ENCODE results near the gene PTGDS. TPM values are rescaled to one million over a fixed set of nuclear protein-coding genes. Genes with fewer than 3 reads are reported as not detected.

PTGDS gene
- total and polyA plus RNA-seq, 9 of the 15 experiments (the other 6 are each of a cell fraction or from before 2014, with no cell fraction given), result 0.46 to 7.1 (median 2.0) TPM

DNA sequence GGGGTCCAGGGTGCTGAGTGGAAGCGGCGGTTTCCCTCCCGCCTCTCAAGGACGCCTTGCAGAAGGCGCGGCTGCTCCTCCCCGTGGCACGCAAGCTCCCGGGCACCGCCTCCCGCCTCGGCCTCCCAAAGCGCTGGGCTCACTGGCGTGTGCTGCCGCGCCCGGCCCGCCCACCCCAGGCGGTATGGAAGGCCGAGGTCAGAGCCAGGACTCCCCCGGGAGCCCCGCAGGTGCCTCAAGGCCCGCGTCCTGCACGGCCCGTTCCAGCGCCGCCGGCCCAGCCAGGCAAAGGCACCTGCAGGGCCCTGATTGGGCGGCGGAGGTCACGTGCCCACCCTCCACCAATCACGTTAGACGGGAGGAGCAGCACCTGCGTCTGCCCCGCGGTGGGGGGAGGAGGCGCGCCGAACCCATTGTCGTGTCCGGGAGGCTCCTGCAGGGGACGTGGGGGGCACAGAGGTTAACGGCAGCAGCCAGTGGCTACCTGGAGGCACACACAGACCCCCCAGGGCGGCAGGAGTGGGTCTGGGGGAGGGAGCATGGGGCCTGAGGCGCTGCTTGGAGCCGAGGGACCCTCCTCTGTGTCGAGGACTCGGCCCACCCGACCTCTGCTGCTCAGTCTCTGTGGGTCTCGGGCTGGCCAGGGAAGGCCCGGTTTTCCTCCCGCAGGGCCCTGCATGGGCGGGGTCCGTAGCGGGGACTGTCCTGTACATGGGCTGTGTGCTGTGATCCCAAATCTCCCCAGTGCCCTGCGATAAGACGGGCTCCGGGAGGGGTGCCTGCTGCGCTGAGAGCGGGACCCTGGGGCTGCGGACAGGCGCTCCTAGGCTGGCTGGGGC is 27.3 kb upstream of the PTGDS start (continued):
- TF ChIP-seq RBM14 (IDR thresholded peaks at IDR 0.05; ENCODE audit: borderline replicate concordance, insufficient read depth, low read depth, low read length) (no peak), CCNT2 (IDR thresholded peaks at IDR 0.05; ENCODE audit: borderline replicate concordance, extremely low read depth, insufficient read length, low read depth, low read length) (peak; percentile 15), PURB (CRISPR knock-in tag; IDR thresholded peaks at IDR 0.05; ENCODE audit: low read depth) (no peak), ZNF253 (CRISPR knock-in tag; conservative IDR thresholded peaks at IDR 0.05) (no peak), ZC3H11A (IDR thresholded peaks at IDR 0.05; ENCODE audit: low read depth, low read length) (no peak), ZNF584 (CRISPR knock-in tag; IDR thresholded peaks at IDR 0.05; ENCODE audit: low read depth) (no peak), PML (IDR thresholded peaks at IDR 0.05; ENCODE audit: low read length) (peak; percentile 26; the same call in 1 of the 2 replicates), EP400 (IDR thresholded peaks at IDR 0.05) (peak; percentile 71; the same call in 1 of the 2 replicates), RAD21 (CRISPR knock-in tag; conservative IDR thresholded peaks at IDR 0.05 in 1 of 2, IDR thresholded peaks at IDR 0.05 in 1 of 2) (no peak; a peak in 2 of 4 replicates), ZNF274 (IDR thresholded peaks at IDR 0.05; ENCODE audit: borderline replicate concordance, low read depth, low read length) (no peak), ZNF507 (tag; conservative IDR thresholded peaks at IDR 0.05) (no peak), BRCA1 (IDR thresholded peaks at IDR 0.05) (no peak), BRCA1 (CRISPR knock-in tag; IDR thresholded peaks at IDR 0.05) (no peak), MEF2D (tag; conservative IDR thresholded peaks at IDR 0.05; ENCODE audit: low read depth) (no peak), PYGO2 (tag; IDR thresholded peaks at IDR 0.05) (no peak), GTF2F1 (IDR thresholded peaks at IDR 0.05; ENCODE audit: low read depth, low read length) (no peak), PHF20 (IDR thresholded peaks at IDR 0.05; ENCODE audit: partially characterized antibody) (peak; percentile 44), SP1 (CRISPR knock-in tag; IDR thresholded peaks at IDR 0.05) (peak; percentile 50; the same call in 1 of the 2 replicates), BDP1 (IDR thresholded peaks at IDR 0.05; ENCODE audit: insufficient read depth, insufficient read length) (no peak), CREB1 (IDR thresholded peaks at IDR 0.05) (peak; percentile 18; the same call in 1 of the 2 replicates), CREB1 (CRISPR knock-in tag; IDR thresholded peaks at IDR 0.05) (no peak), HNRNPH1 (optimal IDR thresholded peaks at IDR 0.05; ENCODE audit: low read depth, low read length) (no peak)
- TF ChIP-seq, protein P1, sequence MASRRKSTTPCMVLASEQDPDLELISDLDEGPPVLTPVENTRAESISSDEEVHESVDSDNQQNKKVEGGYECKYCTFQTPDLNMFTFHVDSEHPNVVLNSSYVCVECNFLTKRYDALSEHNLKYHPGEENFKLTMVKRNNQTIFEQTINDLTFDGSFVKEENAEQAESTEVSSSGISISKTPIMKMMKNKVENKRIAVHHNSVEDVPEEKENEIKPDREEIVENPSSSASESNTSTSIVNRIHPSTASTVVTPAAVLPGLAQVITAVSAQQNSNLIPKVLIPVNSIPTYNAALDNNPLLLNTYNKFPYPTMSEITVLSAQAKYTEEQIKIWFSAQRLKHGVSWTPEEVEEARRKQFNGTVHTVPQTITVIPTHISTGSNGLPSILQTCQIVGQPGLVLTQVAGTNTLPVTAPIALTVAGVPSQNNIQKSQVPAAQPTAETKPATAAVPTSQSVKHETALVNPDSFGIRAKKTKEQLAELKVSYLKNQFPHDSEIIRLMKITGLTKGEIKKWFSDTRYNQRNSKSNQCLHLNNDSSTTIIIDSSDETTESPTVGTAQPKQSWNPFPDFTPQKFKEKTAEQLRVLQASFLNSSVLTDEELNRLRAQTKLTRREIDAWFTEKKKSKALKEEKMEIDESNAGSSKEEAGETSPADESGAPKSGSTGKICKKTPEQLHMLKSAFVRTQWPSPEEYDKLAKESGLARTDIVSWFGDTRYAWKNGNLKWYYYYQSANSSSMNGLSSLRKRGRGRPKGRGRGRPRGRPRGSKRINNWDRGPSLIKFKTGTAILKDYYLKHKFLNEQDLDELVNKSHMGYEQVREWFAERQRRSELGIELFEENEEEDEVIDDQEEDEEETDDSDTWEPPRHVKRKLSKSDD (conservative IDR thresholded peaks at IDR 0.05; ENCODE audit: low read length), result no peak
- TF ChIP-seq, protein P2, sequence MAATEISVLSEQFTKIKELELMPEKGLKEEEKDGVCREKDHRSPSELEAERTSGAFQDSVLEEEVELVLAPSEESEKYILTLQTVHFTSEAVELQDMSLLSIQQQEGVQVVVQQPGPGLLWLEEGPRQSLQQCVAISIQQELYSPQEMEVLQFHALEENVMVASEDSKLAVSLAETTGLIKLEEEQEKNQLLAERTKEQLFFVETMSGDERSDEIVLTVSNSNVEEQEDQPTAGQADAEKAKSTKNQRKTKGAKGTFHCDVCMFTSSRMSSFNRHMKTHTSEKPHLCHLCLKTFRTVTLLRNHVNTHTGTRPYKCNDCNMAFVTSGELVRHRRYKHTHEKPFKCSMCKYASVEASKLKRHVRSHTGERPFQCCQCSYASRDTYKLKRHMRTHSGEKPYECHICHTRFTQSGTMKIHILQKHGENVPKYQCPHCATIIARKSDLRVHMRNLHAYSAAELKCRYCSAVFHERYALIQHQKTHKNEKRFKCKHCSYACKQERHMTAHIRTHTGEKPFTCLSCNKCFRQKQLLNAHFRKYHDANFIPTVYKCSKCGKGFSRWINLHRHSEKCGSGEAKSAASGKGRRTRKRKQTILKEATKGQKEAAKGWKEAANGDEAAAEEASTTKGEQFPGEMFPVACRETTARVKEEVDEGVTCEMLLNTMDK (IDR thresholded peaks at IDR 0.05; ENCODE audit: borderline replicate concordance, insufficient read depth, low read depth, low read length, poor library complexity, severe bottlenecking), result no peak
